K562 (cell line): ENCODE data around the gene HOXA9. TPM values are rescaled to one million over a fixed set of nuclear protein-coding genes. Genes with fewer than 3 reads are reported as not detected.

Experiments
- ATAC-seq: fragments of 200-7000 bp; cut with Tn5 transposase; 3 replicates; pipeline ENCODE4 v1.9.1; 2020; ENCODE audit warnings: moderate library complexity
- BruUV-seq: library from RNA; stranded (reverse); fragments of 400-500 nt; replicated peaks from 2 replicates; lab custom pipeline; 2021; lab: Mats Ljungman, UMichigan
- CTCF ChIA-PET: fragments of 300-600 bp; formaldehyde crosslinking; extraction: SDS; loops from one replicate; lab custom pipeline; 2021; ENCODE audit warnings: low intra/inter-chr PET ratio; lab: Yijun Ruan, JAX
- POLR2A ChIA-PET: fragments of 300-600, 350-650 bp; sonication (Branson Sonifier 250); formaldehyde crosslinking; extraction: SDS; loops from one replicate; lab custom pipeline; 2021; ENCODE audit warnings: antibody characterized with exemption, inconsistent platforms; lab: Yijun Ruan, JAX
- DNase-seq, 4 experiments: peaks; one replicate each; pipeline versions ENCODE4 v3.0.0 to v3.0.0-alpha.2; 2011 to 2018; ENCODE audit warnings: low spot score in 3 of 4, mixed read lengths in 3 of 4; ENCODE audit errors: extremely low read depth in 1 of 4
- FAIRE-seq: peaks from 2 replicates; lab custom pipeline; 2011; peaks lifted over from hg19 to GRCh38; lab: Jason Lieb, UNC
- H2AFZ ChIP-seq: 2 replicates; pipeline ENCODE4 v1.6.0; 2011; ENCODE audit warnings: low read depth, low read length, control low read depth, inconsistent platforms
- H3K27ac ChIP-seq: fragments of 200-600 bp; 3 replicates; pipeline ENCODE4 v1.8.0; 2011; ENCODE audit warnings: low read depth, mild to moderate bottlenecking, control low read depth, inconsistent platforms, low read length, moderate library complexity, mixed read lengths; ENCODE audit errors: extremely low read depth
- H3K27me3 ChIP-seq, 2 experiments: fragments of 300-600 bp in 1 of 2; 2 replicates in 1 of 2; 3 replicates in 1 of 2; pipeline versions ENCODE4 v1.6.0 to v1.8.0; 2011; ENCODE audit warnings: inconsistent platforms in 2 of 2, low read length in 2 of 2, mild to moderate bottlenecking in 1 of 2, mixed read lengths in 1 of 2, moderate library complexity in 1 of 2; ENCODE audit not compliant: control insufficient read depth in 2 of 2, insufficient read depth in 2 of 2
- H3K36me3 ChIP-seq: fragments of 300-600 bp; 3 replicates; pipeline ENCODE4 v1.8.0; 2011; ENCODE audit warnings: mild to moderate bottlenecking, low read length, inconsistent platforms; ENCODE audit not compliant: control insufficient read depth, insufficient read depth
- H3K4me1 ChIP-seq, 2 experiments: fragments of 200-600 bp in 1 of 2; replicated peaks in 1 of 2; 2 replicates in 1 of 2; 3 replicates in 1 of 2; pipeline versions ENCODE4 v1.5.1 to v1.8.0; 2011; ENCODE audit warnings: inconsistent platforms in 2 of 2, low read length in 2 of 2, mild to moderate bottlenecking in 1 of 2, mixed read lengths in 1 of 2, moderate library complexity in 1 of 2; ENCODE audit not compliant: control insufficient read depth in 2 of 2, insufficient read depth in 2 of 2
- H3K4me2 ChIP-seq: 2 replicates; pipeline ENCODE4 v1.6.1; 2011; ENCODE audit warnings: low read length, control low read depth, inconsistent platforms, mixed read lengths; ENCODE audit not compliant: insufficient read depth
- H3K4me3 ChIP-seq: fragments of 200-600 bp; sonication (generic), shearing (Covaris generic); 2 replicates; pipeline ENCODE4 v1.5.1; 2016; ENCODE audit warnings: control low read depth, inconsistent platforms
- H3K79me2 ChIP-seq: fragments of 200-600 bp; 3 replicates; pipeline ENCODE4 v1.8.0; 2011; ENCODE audit warnings: low read length, inconsistent platforms; ENCODE audit not compliant: control insufficient read depth, insufficient read depth
- H3K9ac ChIP-seq, 2 experiments: 2 replicates each; pipeline versions ENCODE4 v1.6.0 to v1.6.1; 2011; ENCODE audit warnings: low read depth in 2 of 2, low read length in 2 of 2, control low read depth in 1 of 2, inconsistent platforms in 1 of 2, mild to moderate bottlenecking in 1 of 2, mixed read lengths in 1 of 2; ENCODE audit not compliant: insufficient read depth in 1 of 2
- H3K9me1 ChIP-seq: one replicate; pipeline ENCODE4 v1.6.0; 2011; ENCODE audit warnings: inconsistent platforms, mild to moderate bottlenecking, low read length, moderate library complexity; ENCODE audit not compliant: control insufficient read depth, insufficient read depth
- H3K9me3 ChIP-seq: replicated peaks from 2 replicates; pipeline ENCODE4 v1.5.1; 2011; ENCODE audit warnings: low read depth, low read length, inconsistent platforms; ENCODE audit not compliant: control insufficient read depth, insufficient read depth
- H4K20me1 ChIP-seq: replicated peaks from 2 replicates; pipeline ENCODE4 v1.6.1; 2011; ENCODE audit warnings: low read length, inconsistent platforms, mixed read lengths; ENCODE audit not compliant: control insufficient read depth, insufficient read depth
- ARID3B ChIP-seq: fragments of 250-450 bp; sonication (Bioruptor Pico); IDR thresholded peaks from 2 replicates; pipeline ENCODE4 v1.4.0; 2020; ENCODE audit warnings: borderline replicate concordance
- CEBPB ChIP-seq: fragments of 450-650 bp; IDR thresholded peaks from 2 replicates; pipeline ENCODE4 v1.6.1; 2016; ENCODE audit warnings: missing genetic modification characterization, missing compliant biosample characterization
- HDAC2 ChIP-seq: fragments of 450-650 bp; IDR thresholded peaks from 2 replicates; pipeline ENCODE4 v1.6.1; 2016; ENCODE audit warnings: mild to moderate bottlenecking
- RBM25 ChIP-seq: fragments of 200-400 bp; formaldehyde crosslinking; IDR thresholded peaks from 2 replicates; pipeline ENCODE4 v1.6.1; 2018; ENCODE audit warnings: low read length, low read depth, moderate library complexity; ENCODE audit not compliant: severe bottlenecking
- WGBS: fragments of 100-300 bp; shearing (Covaris generic); methylation state at CpG from one replicate; pipeline ENCODE4 v1.1.6; 2016; ENCODE audit warnings: low coverage, mixed read lengths; ENCODE audit not compliant: insufficient coverage; ENCODE audit errors: missing lambda C conversion rate; 5-methylcytosine and 5-hydroxymethylcytosine counted together
- in situ Hi-C: fragments of 300-500 bp; cut with MboI; formaldehyde crosslinking; loops from 4 replicates; pipeline ENCODE4 v1.15.0; 2018; ENCODE audit warnings: inconsistent platforms, mixed read lengths
- intact Hi-C: fragments of 100-400 bp; cut with micrococcal nuclease; formaldehyde crosslinking; loops from 2 replicates; pipeline ENCODE4 v1.14.2; 2022
- polyA plus RNA-seq, 8 experiments: library from polyadenylated mRNA; depleted of rRNA in 4 of 8; stranded (reverse) in 5 of 8; unstranded in 3 of 8; fragments of >200 nt; fragmentation: Nextera tagmentation in 2 of 8; fragmentation: Illumina TruSeq in 1 of 8; extraction: Ambion mirVana in 2 of 8; extraction: Trizol in 1 of 8; gene quantifications; 2 replicates each; pipeline versions ENCODE4 v1.2.1 to v1.2.3, GENCODE V29; 2011 to 2014; ENCODE audit warnings: inconsistent platforms in 1 of 8, missing spikeins in 1 of 8
- total RNA-seq, 7 experiments: library from RNA; depleted of rRNA in 6 of 7; stranded (reverse); fragments of >200 nt in 6 of 7; fragmentation: Illumina TruSeq in 2 of 7; extraction: Trizol in 2 of 7; gene quantifications; 2 replicates each; pipeline versions ENCODE4 v1.2.1 to v1.2.3, GENCODE V29; 2011 to 2021; ENCODE audit warnings: low replicate concordance in 1 of 7

HOXA9 gene
- total and polyA plus RNA-seq, 9 of the 15 experiments (the other 6 are each of a cell fraction or from before 2014, with no cell fraction given), result not detected

- 10% methylated on average over 14 of the region's 14 CpGs for WGBS
- in situ Hi-C loops, result loop anchor here (5.0 to 10.0 kb wide), 4 partner anchors 374 to 816 kb away; no protein-coding TSS in a partner anchor
- no peak overlapping the region for H3K4me2 ChIP-seq
- ATAC-seq (no peak), FAIRE-seq (no peak), DNase-seq (no peak)
- H4K20me1 ChIP-seq, result 0 out of 2 replicates have a peak, but pooled peaks cover 8% of the 10 kb centered on the region
- no peaks in the 10 kb centered on the region for H3K9me3 ChIP-seq
- POLR2A ChIA-PET, result interaction anchor here (0.8 kb wide), 1 partner anchor 292 kb away, joined by 3 read pairs; no protein-coding TSS in a partner anchor
- H3K4me1 ChIP-seq, result peaks cover 0 to 17% of the 10 kb centered on the region in 2 experiments; a peak in 2 of 5 replicates
- no TSS peak for BruUV-seq
- H3K27ac ChIP-seq, result no peak overlapping the region
- no peak for TF ChIP-seq CEBPB
- no peak for TF ChIP-seq ARID3B
- no peak for TF ChIP-seq RBM25
- TF ChIP-seq HDAC2, result no peak
- peaks cover 49 to 68% of the 10 kb centered on the region in 2 experiments for H3K27me3 ChIP-seq
- H3K36me3 ChIP-seq, result no peaks in the 10 kb centered on the region
- no peak overlapping the region for H3K4me3 ChIP-seq
- no peak overlapping the region for H2AFZ ChIP-seq
- H3K79me2 ChIP-seq, result no peaks in the 10 kb centered on the region
- CTCF ChIA-PET, result no interaction called here
- H3K9ac ChIP-seq, result no peak overlapping the region
- intact Hi-C loops, result no loop called here
- H3K9me1 ChIP-seq, result no peaks in the 10 kb centered on the region
These were observed 35.6 kb upstream of the HOXA9 start for GRCh38 chr7:27200761-27201579.
